Smooth muscle cell (in vitro differentiated cells): ENCODE results near the gene TEC. TPM values are rescaled to one million over a fixed set of nuclear protein-coding genes. Genes with fewer than 3 reads are reported as not detected.
A peak's percentile ranks its signal among the peaks of the same experiment; 100 is the strongest.

Source experiments
- DNase-seq: peaks from one replicate; lab custom pipeline; 2025; ENCODE audit not compliant: unreplicated experiment; lab: John Stamatoyannopoulos, UW
- H2AFZ ChIP-seq: fragments of 200-600 bp; sonication (generic); 2 replicates; pipeline ENCODE4 v1.6.0; 2016; ENCODE audit warnings: antibody characterized with exemption, low read depth, mild to moderate bottlenecking
- H3F3A ChIP-seq: fragments of 200-600 bp; sonication (generic); 2 replicates; pipeline ENCODE4 v1.6.0; 2017; ENCODE audit warnings: antibody characterized with exemption, low read depth
- H3K27ac ChIP-seq: fragments of 200-600 bp; sonication (generic); 2 replicates; pipeline ENCODE4 v1.5.1; 2016; ENCODE audit warnings: low read depth, mild to moderate bottlenecking
- H3K27me3 ChIP-seq: fragments of 200-600 bp; sonication (generic); 2 replicates; pipeline ENCODE4 v1.6.1; 2016; ENCODE audit warnings: low read depth, mild to moderate bottlenecking
- H3K36me3 ChIP-seq: fragments of 200-600 bp; sonication (generic); 2 replicates; pipeline ENCODE4 v1.5.1; 2016; ENCODE audit warnings: low read depth
- H3K4me1 ChIP-seq: fragments of 200-600 bp; sonication (generic); 2 replicates; pipeline ENCODE4 v1.5.1; 2016; ENCODE audit warnings: low read depth
- H3K4me2 ChIP-seq: fragments of 200-600 bp; sonication (generic); 2 replicates; pipeline ENCODE4 v1.6.0; 2016; ENCODE audit warnings: mild to moderate bottlenecking
- H3K4me3 ChIP-seq: fragments of 200-600 bp; sonication (generic); 2 replicates; pipeline ENCODE4 v1.5.1; 2016; ENCODE audit warnings: mild to moderate bottlenecking
- H3K79me2 ChIP-seq: fragments of 200-600 bp; sonication (generic); 2 replicates; pipeline ENCODE4 v1.6.0; 2016; ENCODE audit warnings: low read depth, mild to moderate bottlenecking
- H3K9ac ChIP-seq: fragments of 200-600 bp; sonication (generic); 2 replicates; pipeline ENCODE4 v1.6.0; 2016; ENCODE audit warnings: low read depth
- H3K9me3 ChIP-seq: fragments of 200-600 bp; sonication (generic); replicated peaks from 2 replicates; pipeline ENCODE4 v1.5.1; 2016; ENCODE audit warnings: low read depth
- H4K20me1 ChIP-seq: fragments of 200-600 bp; sonication (generic); 2 replicates; pipeline ENCODE4 v1.6.0; 2016; ENCODE audit warnings: low read depth
- CTCF ChIP-seq: fragments of 200-600 bp; sonication (generic); IDR thresholded peaks from 2 replicates; pipeline ENCODE4 v1.5.1; 2017; ENCODE audit warnings: borderline replicate concordance, mild to moderate bottlenecking, antibody characterized with exemption; ENCODE audit not compliant: insufficient read depth, poor library complexity, severe bottlenecking
- WGBS: methylation state at CpG from one replicate; pipeline ENCODE4 v1.1.7; 2016; ENCODE audit warnings: low lambda C conversion rate; 5-methylcytosine and 5-hydroxymethylcytosine counted together
- polyA plus RNA-seq: library from polyadenylated mRNA; unstranded; fragments of >200 nt; fragmentation: Nextera tagmentation; extraction: Ambion mirVana; gene quantifications from 2 replicates; pipeline ENCODE4 v1.2.1, GENCODE V29; 2016
- total RNA-seq: library from RNA; depleted of rRNA; stranded (reverse); fragments of >200 nt; gene quantifications from 2 replicates; pipeline ENCODE4 v1.2.3, GENCODE V29; 2014

The TEC gene
- total and polyA plus RNA-seq, 2 experiments from 2014 or later: 0.14 to 1.8 TPM

- Histone ChIP-seq H3K9ac (no peak overlapping the region), H4K20me1 (no peaks in the 10 kb centered on the region), H3K9me3 (no peaks in the 10 kb centered on the region), H3K36me3 (no peaks in the 10 kb centered on the region), H3K4me3 (no peak overlapping the region), H3K4me1 (no peaks in the 10 kb centered on the region), H3K4me2 (no peak overlapping the region), H3F3A (no peaks in the 10 kb centered on the region), H3K27ac (no peak overlapping the region), H3K79me2 (no peaks in the 10 kb centered on the region), H3K27me3 (no peaks in the 10 kb centered on the region), H2AFZ (no peak overlapping the region)
- no peak for TF ChIP-seq CTCF
- DNase-seq: no peak
- 79% methylated on average over 1 of the region's 1 CpG for WGBS
Measured at GRCh38 chr4:48249378-48249777, 20.3 kb downstream of the TEC start.

GRCh38 chr4:48248559-48248953, 21.1 kb downstream of the TEC start:
- Histone ChIP-seq H3K9ac (no peak overlapping the region), H3K4me1 (no peaks in the 10 kb centered on the region), H3K9me3 (no peaks in the 10 kb centered on the region), H3K4me3 (no peak overlapping the region), H3K27me3 (no peaks in the 10 kb centered on the region), H2AFZ (no peak overlapping the region), H3K4me2 (no peak overlapping the region), H3K36me3 (no peaks in the 10 kb centered on the region), H3K27ac (no peak overlapping the region), H4K20me1 (no peaks in the 10 kb centered on the region), H3K79me2 (no peaks in the 10 kb centered on the region), H3F3A (no peaks in the 10 kb centered on the region)
- no peak for DNase-seq
- TF ChIP-seq CTCF: no peak
- 90% methylated on average over 1 of the region's 1 CpG for WGBS

- no peak overlapping the region for H3K9ac ChIP-seq
- no peak overlapping the region for H3K4me3 ChIP-seq
- H2AFZ ChIP-seq: no peak overlapping the region
- H3K4me2 ChIP-seq: peak overlapping the region; percentile 39
- H3K79me2 ChIP-seq: no peaks in the 10 kb centered on the region
- H4K20me1 ChIP-seq: no peaks in the 10 kb centered on the region
- H3K36me3 ChIP-seq: no peaks in the 10 kb centered on the region
- no peaks in the 10 kb centered on the region for H3K4me1 ChIP-seq
- H3F3A ChIP-seq: no peaks in the 10 kb centered on the region
- no peaks in the 10 kb centered on the region for H3K9me3 ChIP-seq
- no peak overlapping the region for H3K27ac ChIP-seq
- H3K27me3 ChIP-seq: no peaks in the 10 kb centered on the region
- no peak for TF ChIP-seq CTCF
- WGBS: 87% methylated on average over 5 of the region's 5 CpGs
- no peak for DNase-seq
Measured at GRCh38 chr4:48247878-48248558, 21.6 kb downstream of the TEC start.
